Epithelial cell of proximal tubule (primary cell): ENCODE results near the gene PPFIA2. TPM values are rescaled to one million over a fixed set of nuclear protein-coding genes. Genes with fewer than 3 reads are reported as not detected.

Experiments
- DNase-seq: peaks from one replicate; pipeline ENCODE4 v3.0.0-alpha.2; 2011; ENCODE audit warnings: low read depth
- H3K4me3 ChIP-seq: 2 replicates; pipeline ENCODE4 v1.5.1; 2011; ENCODE audit warnings: low read depth, mild to moderate bottlenecking, low read length
- CTCF ChIP-seq: conservative IDR thresholded peaks from 2 replicates; pipeline ENCODE4 v1.5.1; 2012; ENCODE audit warnings: low read depth, mild to moderate bottlenecking, low read length
- total RNA-seq: library from RNA; depleted of rRNA; stranded (reverse); fragments of >200 nt; gene quantifications from 2 replicates; pipeline ENCODE4 v1.2.3, GENCODE V29; 2015

PPFIA2 gene
- total RNA-seq, 1 donor from 2014 or later: 0.06 TPM

GRCh38 chr12:81296556-81297305, 462.4 kb downstream of the PPFIA2 start:
- DNase-seq: no peak
- TF ChIP-seq CTCF: no peak
- H3K4me3 ChIP-seq: no peak overlapping the region

- no peak for TF ChIP-seq CTCF
- no peak overlapping the region for H3K4me3 ChIP-seq
Measured at GRCh38 chr12:81295251-81295650, 463.9 kb downstream of the PPFIA2 start.

GRCh38 chr12:81294325-81295190, 464.6 kb downstream of the PPFIA2 start:
- TF ChIP-seq CTCF: no peak
- DNase-seq: no peak
- H3K4me3 ChIP-seq: no peak overlapping the region

More at GRCh38 chr12:81295251-81295650, 463.9 kb downstream of the PPFIA2 start:
- no peak for DNase-seq

- TF ChIP-seq CTCF: no peak
Measured at GRCh38 chr12:81288651-81289050, 470.5 kb downstream of the PPFIA2 start.

GRCh38 chr12:81284137-81284536, 475.0 kb downstream of the PPFIA2 start:
- no peak for DNase-seq
- no peak overlapping the region for H3K4me3 ChIP-seq
- no peak for TF ChIP-seq CTCF

More at GRCh38 chr12:81288651-81289050, 470.5 kb downstream of the PPFIA2 start:
- no peak overlapping the region for H3K4me3 ChIP-seq
- no peak for DNase-seq

GRCh38 chr12:81274637-81275529, 484.3 kb downstream of the PPFIA2 start:
- TF ChIP-seq CTCF: no peak
- no peak overlapping the region for H3K4me3 ChIP-seq
- DNase-seq: no peak
